Effector memory CD4-positive, alpha-beta T cell (primary cell): Measurements from ENCODE around the gene LRRC66.
A peak's percentile ranks its signal among the peaks of the same experiment; 100 is the strongest.

Experiments used
- DNase-seq, 3 donors: peaks; one replicate each; pipeline ENCODE4 v3.0.0-alpha.2; 2020
- H3K27ac ChIP-seq: 2 replicates; pipeline ENCODE4 v1.7.0; 2013; ENCODE audit warnings: mild to moderate bottlenecking, low read length, moderate library complexity; ENCODE audit not compliant: insufficient read depth, poor library complexity, severe bottlenecking
- H3K27me3 ChIP-seq: replicated peaks from 2 replicates; pipeline ENCODE4 v1.7.0; 2013; ENCODE audit warnings: mild to moderate bottlenecking, low read length; ENCODE audit not compliant: insufficient read depth, control insufficient read depth, poor library complexity, severe bottlenecking
- H3K36me3 ChIP-seq: 2 replicates; pipeline ENCODE4 v1.7.0; 2013; ENCODE audit warnings: mild to moderate bottlenecking, low read length, moderate library complexity; ENCODE audit not compliant: control insufficient read depth, insufficient read depth
- H3K4me1 ChIP-seq: 2 replicates; pipeline ENCODE4 v1.7.0; 2013; ENCODE audit warnings: low read length, mild to moderate bottlenecking; ENCODE audit not compliant: control insufficient read depth, insufficient read depth, poor library complexity, severe bottlenecking
- H3K4me3 ChIP-seq: 2 replicates; pipeline ENCODE4 v1.7.0; 2013; ENCODE audit warnings: low read length, low read depth, mild to moderate bottlenecking; ENCODE audit not compliant: insufficient read depth, poor library complexity, severe bottlenecking
- H3K9me3 ChIP-seq: 2 replicates; pipeline ENCODE4 v1.7.0; 2013; ENCODE audit warnings: mild to moderate bottlenecking, low read length, moderate library complexity; ENCODE audit not compliant: control insufficient read depth

The LRRC66 gene

GRCh38 chr4:52045028-52045427, 24.9 kb upstream of the LRRC66 start:
- no peak for DNase-seq
- Histone ChIP-seq H3K4me3 (no peak overlapping the region), H3K36me3 (no peaks in the 10 kb centered on the region), H3K27ac (no peak overlapping the region), H3K4me1 (no peaks in the 10 kb centered on the region), H3K27me3 (peaks cover 3% of the 10 kb centered on the region), H3K9me3 (no peaks in the 10 kb centered on the region)

DNA sequence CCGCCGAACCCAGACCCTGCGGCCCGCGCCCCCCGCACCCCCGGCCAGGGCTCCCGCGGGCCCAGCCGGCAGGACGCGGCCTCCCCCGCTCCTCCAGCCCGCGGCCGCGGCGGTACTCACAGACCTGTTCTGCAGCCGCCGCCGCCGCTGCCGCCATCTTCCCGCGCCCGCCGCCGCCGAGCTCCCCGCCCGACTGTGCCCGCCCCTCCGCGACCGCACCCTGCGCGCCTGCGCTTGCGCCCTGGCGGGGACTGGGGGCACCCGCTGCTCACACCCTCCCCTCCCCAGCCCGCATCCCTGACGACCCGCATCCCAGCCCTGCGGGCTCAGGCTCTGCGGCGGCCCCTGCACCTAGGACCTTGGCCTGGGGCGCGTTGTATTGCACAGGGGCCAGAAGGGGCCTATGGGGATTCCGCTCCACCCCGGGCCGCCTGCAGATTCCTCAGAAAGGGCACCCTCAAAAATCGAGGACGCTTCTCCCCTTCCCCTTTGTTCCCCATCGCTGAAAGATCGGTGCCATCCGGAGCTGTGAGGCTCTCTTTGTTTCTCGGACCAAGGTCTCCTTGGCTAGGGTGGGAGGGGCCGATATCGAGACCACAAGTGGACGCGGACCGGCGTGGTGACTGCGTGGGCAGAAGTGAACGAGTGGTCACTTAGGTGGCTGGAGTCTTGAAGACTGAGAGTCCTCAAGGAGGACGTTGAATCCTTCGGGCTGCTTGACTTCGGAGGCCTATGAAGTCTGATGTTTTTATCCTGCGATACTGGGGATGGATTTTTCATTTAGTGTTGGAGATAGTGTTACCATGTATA, 18.1 kb upstream of the LRRC66 start, which contains the start of gene SGCB:
Gene SGCB (minus strand): TSS at position 197 of the 810 bp plus-strand sequence. CDS start 40 bp downstream, at position 157.
- peak; percentile 51 to 58 (median 56) for DNase-seq
- no peak within 1 kb of the TSS for H3K27ac ChIP-seq

DNA sequence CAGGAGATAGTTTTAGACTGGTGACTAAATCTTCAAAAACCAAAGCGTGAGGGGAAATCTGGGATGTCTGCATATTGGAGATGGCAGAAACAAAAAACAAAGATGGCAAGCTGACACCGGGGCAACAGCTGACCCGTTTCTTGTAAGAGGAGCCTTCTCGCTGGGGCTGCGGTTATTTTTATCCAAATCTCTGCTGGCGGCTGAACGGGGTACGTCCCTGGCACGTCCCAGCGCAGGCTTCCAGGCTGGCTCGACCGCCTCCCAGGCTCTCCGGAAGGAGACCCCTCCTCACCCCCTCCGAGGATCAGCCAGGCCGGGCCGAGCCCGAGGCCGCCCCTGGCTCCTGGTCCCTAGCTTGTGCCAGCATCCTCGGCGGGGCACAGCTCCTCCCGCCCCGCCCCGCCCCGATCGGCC, 17.5 kb upstream of the LRRC66 start:
- no peaks in the 10 kb centered on the region for H3K9me3 ChIP-seq
- no peak for DNase-seq
- peak overlapping the region; percentile 63 for H3K4me3 ChIP-seq
- H3K36me3 ChIP-seq = no peaks in the 10 kb centered on the region
- H3K4me1 ChIP-seq = no peaks in the 10 kb centered on the region
- no peaks in the 10 kb centered on the region for H3K27me3 ChIP-seq
- H3K27ac ChIP-seq = no peak overlapping the region

More for the DNA sequence above, 18.1 kb upstream of the LRRC66 start, which contains the start of gene SGCB:
- H3K9me3 ChIP-seq = no peaks in the 10 kb centered on the region
- H3K27me3 ChIP-seq = no peaks in the 10 kb centered on the region
- H3K4me3 ChIP-seq = peak within 1 kb of the TSS; percentile 74
- H3K36me3 ChIP-seq = no peaks in the 10 kb centered on the region
- no peaks in the 10 kb centered on the region for H3K4me1 ChIP-seq

- DNase-seq = no peak
- no peaks in the 10 kb centered on the region for H3K4me1 ChIP-seq
- H3K27me3 ChIP-seq = no peaks in the 10 kb centered on the region
- H3K9me3 ChIP-seq = no peaks in the 10 kb centered on the region
- H3K36me3 ChIP-seq = no peaks in the 10 kb centered on the region
- peak overlapping the region; percentile 63 for H3K4me3 ChIP-seq
- H3K27ac ChIP-seq = no peak overlapping the region
Observed at GRCh38 chr4:52036886-52037530, 16.8 kb upstream of the LRRC66 start.

- H3K27me3 ChIP-seq = no peaks in the 10 kb centered on the region
- H3K36me3 ChIP-seq = peaks cover 4% of the 10 kb centered on the region
- no peak overlapping the region for H3K27ac ChIP-seq
- no peak for DNase-seq
- H3K4me1 ChIP-seq = no peaks in the 10 kb centered on the region
- H3K9me3 ChIP-seq = no peaks in the 10 kb centered on the region
- H3K4me3 ChIP-seq = no peak overlapping the region
Observed at GRCh38 chr4:52035190-52035589, 15.0 kb upstream of the LRRC66 start.

DNA sequence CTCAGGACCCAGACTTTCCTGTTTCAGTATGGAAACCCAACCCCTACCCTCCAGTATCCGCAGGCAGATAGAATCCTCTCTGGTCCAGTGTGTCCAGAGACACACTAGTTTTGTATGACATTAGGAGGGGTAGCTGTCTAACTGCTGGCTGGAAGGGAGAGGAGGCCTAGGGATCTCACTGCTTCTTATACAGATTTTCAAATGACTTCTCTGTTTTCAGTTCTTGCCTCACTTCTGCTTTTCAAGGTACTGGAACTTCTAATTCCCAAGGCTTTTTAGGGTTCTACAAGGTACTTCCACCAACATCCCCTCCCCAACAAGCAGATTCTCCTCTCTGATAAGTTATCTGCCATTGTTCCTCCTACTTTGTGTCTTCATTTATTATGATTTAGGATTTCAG, 11.8 kb upstream of the LRRC66 start:
- Histone ChIP-seq H3K4me3 (no peak overlapping the region), H3K9me3 (no peaks in the 10 kb centered on the region), H3K27ac (no peak overlapping the region), H3K27me3 (no peaks in the 10 kb centered on the region), H3K4me1 (no peaks in the 10 kb centered on the region), H3K36me3 (peaks cover 4% of the 10 kb centered on the region)
- no peak for DNase-seq

GRCh38 chr4:52028970-52029369, 8.8 kb upstream of the LRRC66 start:
- no peak for DNase-seq
- no peak overlapping the region for H3K27ac ChIP-seq
- H3K27me3 ChIP-seq = no peaks in the 10 kb centered on the region
- H3K4me3 ChIP-seq = no peak overlapping the region
- no peaks in the 10 kb centered on the region for H3K9me3 ChIP-seq
- peaks cover 4% of the 10 kb centered on the region for H3K36me3 ChIP-seq
- no peaks in the 10 kb centered on the region for H3K4me1 ChIP-seq

DNA sequence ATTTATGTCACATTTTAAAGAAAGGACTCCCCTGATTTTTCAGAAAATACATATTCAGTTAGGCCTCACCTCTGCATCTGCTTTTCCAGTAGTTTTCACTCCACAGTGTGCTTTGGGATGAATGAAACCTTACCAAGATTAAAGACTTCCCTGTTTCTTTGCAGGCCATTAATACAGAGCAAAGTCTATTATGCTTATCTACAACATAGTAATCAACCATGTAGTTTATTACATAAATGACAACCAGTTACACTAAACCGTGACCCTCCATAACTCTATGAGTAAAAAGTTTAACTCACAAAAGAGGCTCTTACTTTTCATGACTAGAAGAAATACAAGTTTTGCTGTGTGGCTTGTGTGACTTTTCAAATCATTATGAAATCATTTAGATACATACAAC, 2.3 kb downstream of the LRRC66 start:
- Histone ChIP-seq H3K36me3 (no peaks in the 10 kb centered on the region), H3K27ac (no peak overlapping the region), H3K27me3 (no peaks in the 10 kb centered on the region), H3K4me1 (no peaks in the 10 kb centered on the region), H3K9me3 (no peaks in the 10 kb centered on the region), H3K4me3 (no peak overlapping the region)
- DNase-seq = no peak

DNA sequence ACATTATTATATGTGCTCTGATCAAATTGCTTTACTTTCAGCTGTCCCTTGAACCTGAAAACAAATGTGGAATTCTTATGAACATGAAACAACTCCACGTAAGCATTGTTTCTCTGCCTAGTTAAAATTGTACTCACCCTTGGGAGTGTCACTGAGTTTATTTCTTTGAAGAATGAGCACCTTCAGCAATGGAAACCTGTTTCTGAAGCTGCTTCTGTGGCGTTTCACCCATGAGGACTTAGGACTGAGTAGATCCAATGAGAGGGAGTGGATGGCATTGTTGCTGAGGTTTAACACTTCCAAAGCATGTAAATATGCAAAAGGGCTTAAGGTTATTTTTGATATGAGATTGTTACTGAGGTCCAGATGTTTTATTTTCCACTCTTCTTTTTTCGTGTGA, 3.2 kb downstream of the LRRC66 start:
- Histone ChIP-seq H3K27ac (no peak overlapping the region), H3K4me3 (no peak overlapping the region), H3K36me3 (no peaks in the 10 kb centered on the region), H3K9me3 (no peaks in the 10 kb centered on the region), H3K27me3 (no peaks in the 10 kb centered on the region), H3K4me1 (no peaks in the 10 kb centered on the region)
- no peak for DNase-seq

- H3K27ac ChIP-seq = no peak overlapping the region
- no peaks in the 10 kb centered on the region for H3K4me1 ChIP-seq
- H3K36me3 ChIP-seq = no peaks in the 10 kb centered on the region
- DNase-seq = no peak
- no peak overlapping the region for H3K4me3 ChIP-seq
- H3K27me3 ChIP-seq = no peaks in the 10 kb centered on the region
- no peaks in the 10 kb centered on the region for H3K9me3 ChIP-seq
Observed at GRCh38 chr4:52015366-52015765, 4.8 kb downstream of the LRRC66 start.
